Measurements from ENCODE around the gene SPG21. TPM values are rescaled to one million over a fixed set of nuclear protein-coding genes. Genes with fewer than 3 reads are reported as not detected.

SPG21 gene
- total RNA-seq, 4 donors from 2014 or later = 89.7 to 127 (median 94.8) TPM

GRCh38 chr15:65029736-65030208 is 40.1 kb upstream of the SPG21 start:
- TF ChIP-seq CTCF (IDR thresholded peaks at IDR 0.05; ENCODE audit: low read depth) = no peak

- TF ChIP-seq CTCF (IDR thresholded peaks at IDR 0.05; ENCODE audit: low read depth) = no peak
Observed at GRCh38 chr15:65028921-65029735, 39.4 kb upstream of the SPG21 start, which contains the start of gene MTFMT. Gene MTFMT (minus strand): TSS chr15:65029639. CDS start chr15:65029613, 26 bp downstream.

GRCh38 chr15:65028338-65028737 is 38.6 kb upstream of the SPG21 start:
- TF ChIP-seq CTCF (IDR thresholded peaks at IDR 0.05; ENCODE audit: low read depth) = no peak

- no peak for TF ChIP-seq CTCF (IDR thresholded peaks at IDR 0.05; ENCODE audit: low read depth)
Observed at GRCh38 chr15:65027593-65027992, 37.9 kb upstream of the SPG21 start.

GRCh38 chr15:65026756-65027155 is 37.0 kb upstream of the SPG21 start:
- TF ChIP-seq CTCF (IDR thresholded peaks at IDR 0.05; ENCODE audit: low read depth) = no peak

- no peak for TF ChIP-seq CTCF (IDR thresholded peaks at IDR 0.05; ENCODE audit: low read depth)
Observed at GRCh38 chr15:65021488-65021887, 31.8 kb upstream of the SPG21 start.

- TF ChIP-seq CTCF (IDR thresholded peaks at IDR 0.05; ENCODE audit: low read depth) = no peak
Observed at GRCh38 chr15:65020419-65020818, 30.7 kb upstream of the SPG21 start.

All from subcutaneous adipose tissue (tissue), 4 donors.